ENCODE results near the gene GPX4. TPM values are rescaled to one million over a fixed set of nuclear protein-coding genes. Genes with fewer than 3 reads are reported as not detected.

The GPX4 gene
- total and polyA plus RNA-seq, 9 of the 15 experiments (the other 6 are each of a cell fraction or from before 2014, with no cell fraction given): 61.4 to 661 (median 349) TPM

DNA sequence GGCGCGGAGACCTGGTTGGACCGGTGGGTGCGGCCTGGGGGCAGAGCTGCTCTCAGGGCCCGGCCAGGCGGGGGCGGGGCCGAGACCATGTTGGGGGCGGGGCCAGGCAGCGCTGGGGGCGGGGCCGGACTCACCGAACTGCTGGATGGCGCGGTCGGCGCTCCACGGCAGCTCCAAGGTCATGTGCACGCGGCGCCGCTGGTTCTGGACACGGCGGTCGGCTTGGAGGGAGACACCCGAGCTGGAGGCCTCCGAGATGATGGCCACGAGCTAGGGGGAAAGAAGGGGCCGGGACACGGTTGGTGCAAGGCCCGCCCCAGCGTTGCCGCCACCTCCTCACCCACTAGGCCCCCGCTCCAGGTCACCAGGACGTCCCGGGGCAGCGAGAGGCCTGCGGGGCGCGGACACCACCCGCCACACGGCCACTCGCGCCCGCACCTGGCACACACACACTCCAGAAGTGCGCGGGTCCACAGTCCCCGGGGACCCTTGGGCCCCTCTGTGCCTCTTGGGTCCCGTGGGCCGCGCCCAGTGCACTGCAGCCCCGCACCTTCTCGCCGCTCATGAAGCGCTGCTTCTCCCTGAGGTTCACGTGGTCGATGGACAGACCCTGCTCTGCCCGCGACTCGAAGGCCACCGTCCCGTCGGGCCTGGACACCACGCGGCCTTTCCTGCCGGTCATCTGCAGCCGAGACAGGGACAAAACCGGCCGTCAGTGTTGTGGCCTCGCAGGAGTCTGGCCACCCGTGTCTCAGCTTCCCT, 8.7 kb downstream of the GPX4 start (continued):
- no peak for TF ChIP-seq CCNT2 (IDR thresholded peaks at IDR 0.05; ENCODE audit: borderline replicate concordance, extremely low read depth, insufficient read length, low read depth, low read length)
- TF ChIP-seq, protein P1, sequence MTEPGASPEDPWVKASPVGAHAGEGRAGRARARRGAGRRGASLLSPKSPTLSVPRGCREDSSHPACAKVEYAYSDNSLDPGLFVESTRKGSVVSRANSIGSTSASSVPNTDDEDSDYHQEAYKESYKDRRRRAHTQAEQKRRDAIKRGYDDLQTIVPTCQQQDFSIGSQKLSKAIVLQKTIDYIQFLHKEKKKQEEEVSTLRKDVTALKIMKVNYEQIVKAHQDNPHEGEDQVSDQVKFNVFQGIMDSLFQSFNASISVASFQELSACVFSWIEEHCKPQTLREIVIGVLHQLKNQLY (CRISPR knock-in tag; conservative IDR thresholded peaks at IDR 0.05): no peak
- no peak for TF ChIP-seq TCF15 (CRISPR knock-in tag; IDR thresholded peaks at IDR 0.05)
- TF ChIP-seq, protein P2, sequence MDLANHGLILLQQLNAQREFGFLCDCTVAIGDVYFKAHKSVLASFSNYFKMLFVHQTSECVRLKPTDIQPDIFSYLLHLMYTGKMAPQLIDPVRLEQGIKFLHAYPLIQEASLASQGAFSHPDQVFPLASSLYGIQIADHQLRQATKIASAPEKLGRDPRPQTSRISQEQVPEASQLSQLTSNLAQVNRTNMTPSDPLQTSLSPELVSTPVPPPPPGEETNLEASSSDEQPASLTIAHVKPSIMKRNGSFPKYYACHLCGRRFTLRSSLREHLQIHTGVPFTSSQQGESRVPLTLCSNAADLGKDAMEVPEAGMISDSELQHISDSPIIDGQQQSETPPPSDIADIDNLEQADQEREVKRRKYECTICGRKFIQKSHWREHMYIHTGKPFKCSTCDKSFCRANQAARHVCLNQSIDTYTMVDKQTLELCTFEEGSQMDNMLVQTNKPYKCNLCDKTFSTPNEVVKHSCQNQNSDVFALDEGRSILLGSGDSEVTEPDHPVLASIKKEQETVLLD (IDR thresholded peaks at IDR 0.05): no peak; the same call in 1 of the 2 replicates
- no peak for TF ChIP-seq ADNP (tag; IDR thresholded peaks at IDR 0.05)
- TF ChIP-seq MLLT1 (IDR thresholded peaks at IDR 0.05): no peak
- TF ChIP-seq NEUROD1 (IDR thresholded peaks at IDR 0.05; ENCODE audit: borderline replicate concordance, low read depth, low read length, partially characterized antibody): no peak
- TF ChIP-seq TGIF2 (CRISPR knock-in tag; IDR thresholded peaks at IDR 0.05): no peak
- TF ChIP-seq, protein P3, sequence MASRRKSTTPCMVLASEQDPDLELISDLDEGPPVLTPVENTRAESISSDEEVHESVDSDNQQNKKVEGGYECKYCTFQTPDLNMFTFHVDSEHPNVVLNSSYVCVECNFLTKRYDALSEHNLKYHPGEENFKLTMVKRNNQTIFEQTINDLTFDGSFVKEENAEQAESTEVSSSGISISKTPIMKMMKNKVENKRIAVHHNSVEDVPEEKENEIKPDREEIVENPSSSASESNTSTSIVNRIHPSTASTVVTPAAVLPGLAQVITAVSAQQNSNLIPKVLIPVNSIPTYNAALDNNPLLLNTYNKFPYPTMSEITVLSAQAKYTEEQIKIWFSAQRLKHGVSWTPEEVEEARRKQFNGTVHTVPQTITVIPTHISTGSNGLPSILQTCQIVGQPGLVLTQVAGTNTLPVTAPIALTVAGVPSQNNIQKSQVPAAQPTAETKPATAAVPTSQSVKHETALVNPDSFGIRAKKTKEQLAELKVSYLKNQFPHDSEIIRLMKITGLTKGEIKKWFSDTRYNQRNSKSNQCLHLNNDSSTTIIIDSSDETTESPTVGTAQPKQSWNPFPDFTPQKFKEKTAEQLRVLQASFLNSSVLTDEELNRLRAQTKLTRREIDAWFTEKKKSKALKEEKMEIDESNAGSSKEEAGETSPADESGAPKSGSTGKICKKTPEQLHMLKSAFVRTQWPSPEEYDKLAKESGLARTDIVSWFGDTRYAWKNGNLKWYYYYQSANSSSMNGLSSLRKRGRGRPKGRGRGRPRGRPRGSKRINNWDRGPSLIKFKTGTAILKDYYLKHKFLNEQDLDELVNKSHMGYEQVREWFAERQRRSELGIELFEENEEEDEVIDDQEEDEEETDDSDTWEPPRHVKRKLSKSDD (conservative IDR thresholded peaks at IDR 0.05; ENCODE audit: low read length): no peak
- TF ChIP-seq SMAD3 (CRISPR knock-in tag; conservative IDR thresholded peaks at IDR 0.05): no peak
- no peak for TF ChIP-seq SAFB2 (IDR thresholded peaks at IDR 0.05; ENCODE audit: borderline replicate concordance, low read depth, low read length, severe bottlenecking)
- TF ChIP-seq GTF2E2 (tag; IDR thresholded peaks at IDR 0.05): no peak
- TF ChIP-seq CSDE1 (IDR thresholded peaks at IDR 0.05): no peak
- no peak for TF ChIP-seq ZNF764 (CRISPR knock-in tag; IDR thresholded peaks at IDR 0.05; ENCODE audit: low read depth)
- TF ChIP-seq FOXJ3 (CRISPR knock-in tag; IDR thresholded peaks at IDR 0.05): no peak
- TF ChIP-seq RNF2 (IDR thresholded peaks at IDR 0.05): no peak
- TF ChIP-seq, protein P4, sequence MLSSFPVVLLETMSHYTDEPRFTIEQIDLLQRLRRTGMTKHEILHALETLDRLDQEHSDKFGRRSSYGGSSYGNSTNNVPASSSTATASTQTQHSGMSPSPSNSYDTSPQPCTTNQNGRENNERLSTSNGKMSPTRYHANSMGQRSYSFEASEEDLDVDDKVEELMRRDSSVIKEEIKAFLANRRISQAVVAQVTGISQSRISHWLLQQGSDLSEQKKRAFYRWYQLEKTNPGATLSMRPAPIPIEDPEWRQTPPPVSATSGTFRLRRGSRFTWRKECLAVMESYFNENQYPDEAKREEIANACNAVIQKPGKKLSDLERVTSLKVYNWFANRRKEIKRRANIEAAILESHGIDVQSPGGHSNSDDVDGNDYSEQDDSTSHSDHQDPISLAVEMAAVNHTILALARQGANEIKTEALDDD (IDR thresholded peaks at IDR 0.05): no peak
- TF ChIP-seq ZNF583 (CRISPR knock-in tag; IDR thresholded peaks at IDR 0.05): no peak
- no peak for TF ChIP-seq TCF7 (IDR thresholded peaks at IDR 0.05; ENCODE audit: borderline replicate concordance)
- no peak for TF ChIP-seq TAF9B (IDR thresholded peaks at IDR 0.05; ENCODE audit: partially characterized antibody)
- TF ChIP-seq ZNF77 (CRISPR knock-in tag; IDR thresholded peaks at IDR 0.05): no peak
